Right forelimb (tissue), 1 donor: ENCODE data around the gene EHD2.
"Not testable (repeated sequence)": the region's sequence is repeated elsewhere in the genome, so short reads cannot be mapped to it uniquely, and the experiment has no call there.

Experiments used
- DNase-seq: peaks from one replicate; pipeline ENCODE4 v3.0.0-alpha.2; 2018

Gene EHD2

GRCh38 chr19:47713046-47714021, at the start of gene EHD2:
Gene EHD2, plus strand, starts transcription at chr19:47713422. Its CDS starts 3,191 bp downstream, at chr19:47716613.
- DNase-seq = peak; percentile 89

- no peak for DNase-seq
Measured at GRCh38 chr19:47663435-47663910, 49.7 kb upstream of the EHD2 start.

- DNase-seq = no peak
Measured at GRCh38 chr19:47663911-47664771, 49.1 kb upstream of the EHD2 start.

- not testable (repeated sequence) for DNase-seq
Measured at GRCh38 chr19:47668556-47668955, 44.7 kb upstream of the EHD2 start.

- DNase-seq = no peak
Measured at GRCh38 chr19:47670736-47671135, 42.5 kb upstream of the EHD2 start.

- no peak for DNase-seq
Measured at GRCh38 chr19:47671499-47671898, 41.7 kb upstream of the EHD2 start.

GRCh38 chr19:47673426-47673825, 39.8 kb upstream of the EHD2 start:
- DNase-seq = no peak

- no peak for DNase-seq
Measured at GRCh38 chr19:47674548-47674947, 38.7 kb upstream of the EHD2 start.

- no peak for DNase-seq
Measured at GRCh38 chr19:47675271-47675670, 38.0 kb upstream of the EHD2 start.

GRCh38 chr19:47675859-47676258, 37.4 kb upstream of the EHD2 start:
- no peak for DNase-seq

- no peak for DNase-seq
Measured at GRCh38 chr19:47676811-47677210, 36.4 kb upstream of the EHD2 start.

GRCh38 chr19:47679251-47679900, 33.8 kb upstream of the EHD2 start:
- DNase-seq = no peak

GRCh38 chr19:47679922-47680857, 33.0 kb upstream of the EHD2 start:
- no peak for DNase-seq

- no peak for DNase-seq
Measured at GRCh38 chr19:47680858-47681332, 32.3 kb upstream of the EHD2 start.

- DNase-seq = no peak
Measured at GRCh38 chr19:47681388-47681787, 31.8 kb upstream of the EHD2 start.

GRCh38 chr19:47681936-47682335, 31.3 kb upstream of the EHD2 start:
- DNase-seq = no peak

GRCh38 chr19:47682939-47683338, 30.3 kb upstream of the EHD2 start:
- no peak for DNase-seq

- DNase-seq = no peak
Measured at GRCh38 chr19:47686679-47687450, 26.4 kb upstream of the EHD2 start.

- DNase-seq = no peak
Measured at GRCh38 chr19:47687906-47688305, 25.3 kb upstream of the EHD2 start.

GRCh38 chr19:47691090-47691489, 22.1 kb upstream of the EHD2 start:
- DNase-seq = no peak

- no peak for DNase-seq
Measured at GRCh38 chr19:47691782-47692181, 21.4 kb upstream of the EHD2 start.
